HCT116 (cell line): Measurements from ENCODE around the gene C1QTNF4. TPM values are rescaled to one million over a fixed set of nuclear protein-coding genes. Genes with fewer than 3 reads are reported as not detected.

Experiments
- ATAC-seq: fragments of 200-7000 bp; cut with Tn5 transposase; 2 replicates; pipeline ENCODE4 v1.9.1; 2020; ENCODE audit warnings: mild to moderate bottlenecking, moderate library complexity
- BruUV-seq: library from RNA; stranded (reverse); fragments of 400-500 nt; replicated peaks from 2 replicates; lab custom pipeline; 2021; lab: Mats Ljungman, UMichigan
- CTCF ChIA-PET: fragments of 300-600 bp; sonication (Branson Sonifier 250); formaldehyde crosslinking; loops from one replicate; lab custom pipeline; 2021; ENCODE audit warnings: antibody characterized with exemption; lab: Charles Lee
- POLR2A ChIA-PET: fragments of 300-600, 350-600 bp; sonication (Branson Sonifier 250); formaldehyde crosslinking; loops from one replicate; lab custom pipeline; 2021; ENCODE audit warnings: antibody characterized with exemption; lab: Charles Lee
- RAD21 ChIA-PET, 2 experiments: fragments of 300-600 bp; sonication (Branson Sonifier 250); formaldehyde crosslinking; loops; one replicate each; lab custom pipeline; 2023; ENCODE audit warnings: low total read pairs in 2 of 2; ENCODE audit not compliant: uncharacterized antibody in 2 of 2, unreplicated experiment in 2 of 2, low non-redundant PET in 1 of 2; lab: Charles Lee
- DNase-seq: peaks from one replicate; pipeline ENCODE4 v3.0.0-alpha.2; 2010; ENCODE audit warnings: low read depth, low spot score
- H2AFZ ChIP-seq: fragments of 200-600 bp; shearing (Covaris generic), sonication (generic); 2 replicates; pipeline ENCODE4 v1.6.1; 2017; ENCODE audit warnings: low read depth, mixed run types, mixed read lengths, antibody characterized with exemption, low read length; ENCODE audit not compliant: poor library complexity, severe bottlenecking
- H3K27ac ChIP-seq: 2 replicates; pipeline ENCODE4 v1.5.1; 2012; ENCODE audit warnings: low read depth, low read length
- H3K27me3 ChIP-seq: fragments of 200-600 bp; sonication (generic); 2 replicates; pipeline ENCODE4 v1.6.1; 2016; ENCODE audit warnings: mixed run types, low read length, mixed read lengths; ENCODE audit not compliant: insufficient read depth
- H3K36me3 ChIP-seq, 2 experiments: fragments of 200-500 bp in 1 of 2; fragments of 200-600 bp in 1 of 2; sonication (Bioruptor generic) in 1 of 2; sonication (generic) in 1 of 2; 2 replicates each; pipeline versions ENCODE4 v1.5.1 to v1.6.1; 2014 to 2016; ENCODE audit warnings: low read length in 2 of 2, inconsistent platforms in 1 of 2, mixed read lengths in 1 of 2, mixed run types in 1 of 2; ENCODE audit not compliant: insufficient read depth in 2 of 2, control insufficient read depth in 1 of 2
- H3K4me1 ChIP-seq, 2 experiments: fragments of 200-600 bp in 1 of 2; sonication (generic) in 1 of 2; 2 replicates each; pipeline versions ENCODE4 v1.5.1 to v1.6.1; 2012 to 2017; ENCODE audit warnings: low read length in 2 of 2, inconsistent platforms in 1 of 2, mild to moderate bottlenecking in 1 of 2, mixed read lengths in 1 of 2, mixed run types in 1 of 2, moderate library complexity in 1 of 2; ENCODE audit not compliant: insufficient read depth in 2 of 2, control insufficient read depth in 1 of 2
- H3K4me2 ChIP-seq: fragments of 200-600 bp; sonication (generic); 2 replicates; pipeline ENCODE4 v1.6.1; 2017; ENCODE audit warnings: mixed run types, low read length, mixed read lengths
- H3K4me3 ChIP-seq, 2 experiments: fragments of 200-600 bp in 1 of 2; sonication (generic) in 1 of 2; replicated peaks in 1 of 2; 2 replicates each; pipeline ENCODE4 v1.5.1; 2011 to 2016; ENCODE audit warnings: low read length in 2 of 2, control low read depth in 1 of 2, low read depth in 1 of 2, mild to moderate bottlenecking in 1 of 2, mixed read lengths in 1 of 2, mixed run types in 1 of 2
- H3K79me2 ChIP-seq: fragments of 200-600 bp; sonication (generic); 2 replicates; pipeline ENCODE4 v1.6.1; 2017; ENCODE audit warnings: mild to moderate bottlenecking, mixed run types, low read length, moderate library complexity, mixed read lengths; ENCODE audit not compliant: insufficient read depth
- H3K9ac ChIP-seq: fragments of 200-600 bp; sonication (generic); 2 replicates; pipeline ENCODE4 v1.6.1; 2016; ENCODE audit warnings: low read length, mixed read lengths
- H3K9me2 ChIP-seq: fragments of 200-600 bp; sonication (generic), shearing (Covaris generic); 2 replicates; pipeline ENCODE4 v1.6.1; 2017; ENCODE audit warnings: mixed run types, mild to moderate bottlenecking, moderate library complexity; ENCODE audit not compliant: insufficient read depth
- H3K9me3 ChIP-seq, 2 experiments: fragments of 200-500 bp in 1 of 2; fragments of 200-600 bp in 1 of 2; sonication (Bioruptor generic) in 1 of 2; sonication (generic) in 1 of 2; 2 replicates each; pipeline ENCODE4 v1.6.1; 2014 to 2017; ENCODE audit warnings: low read length in 2 of 2, mixed read lengths in 2 of 2, inconsistent platforms in 1 of 2, low read depth in 1 of 2, mild to moderate bottlenecking in 1 of 2, mixed run types in 1 of 2, moderate library complexity in 1 of 2; ENCODE audit not compliant: control insufficient read depth in 1 of 2, insufficient read depth in 1 of 2
- H4K20me1 ChIP-seq: fragments of 200-600 bp; sonication (generic), shearing (Covaris generic); 2 replicates; pipeline ENCODE4 v1.6.1; 2017; ENCODE audit warnings: mixed run types, mild to moderate bottlenecking, moderate library complexity; ENCODE audit not compliant: insufficient read depth
- EGR1 ChIP-seq: IDR thresholded peaks from 2 replicates; pipeline ENCODE4 v1.6.1; 2012; ENCODE audit warnings: low read depth
- ELF1 ChIP-seq: IDR thresholded peaks from 2 replicates; pipeline ENCODE4 v1.6.1; 2012; ENCODE audit warnings: low read depth, borderline replicate concordance
- EZH2 ChIP-seq: fragments of 200-600 bp; sonication (generic); IDR thresholded peaks from 2 replicates; pipeline ENCODE4 v1.6.1; 2017; ENCODE audit warnings: antibody characterized with exemption, mixed run types
- POLR2A ChIP-seq: IDR thresholded peaks from 2 replicates; pipeline ENCODE4 v1.7.0; 2011; ENCODE audit warnings: borderline replicate concordance; ENCODE audit not compliant: insufficient read depth, insufficient read length; ENCODE audit errors: extremely low read depth
- SP1 ChIP-seq: IDR thresholded peaks from 2 replicates; pipeline ENCODE4 v1.6.1; 2012; ENCODE audit warnings: low read depth
- TCF7L2 ChIP-seq: IDR thresholded peaks from 2 replicates; pipeline ENCODE4 v1.7.0; 2011; ENCODE audit warnings: borderline replicate concordance, inconsistent platforms; ENCODE audit not compliant: insufficient read depth, insufficient read length; ENCODE audit errors: extremely low read depth
- ZNF274 ChIP-seq: fragments of 200-500 bp; sonication (Bioruptor generic); IDR thresholded peaks from 2 replicates; pipeline ENCODE4 v1.6.1; 2014; ENCODE audit warnings: mild to moderate bottlenecking, low read depth, low read length, inconsistent platforms
- intact Hi-C: fragments of 100-400 bp; cut with micrococcal nuclease; formaldehyde crosslinking; loops from 2 replicates; pipeline ENCODE4 v1.10.0; 2022
- total RNA-seq: library from RNA; stranded (reverse); gene quantifications from one replicate; pipeline ENCODE4 v1.2.1, GENCODE V29; 2021; ENCODE audit not compliant: unreplicated experiment
- TF ChIP-seq, protein P1 (sequence below): IDR thresholded peaks from 2 replicates; pipeline ENCODE4 v1.6.1; 2012
- TF ChIP-seq, protein P2 (sequence below): IDR thresholded peaks from 2 replicates; pipeline ENCODE4 v1.6.1; 2012; ENCODE audit warnings: low read depth
- TF ChIP-seq, protein P3 (sequence below): IDR thresholded peaks from 2 replicates; pipeline ENCODE4 v1.6.1; 2011; ENCODE audit warnings: mild to moderate bottlenecking, low read length, moderate library complexity; ENCODE audit not compliant: insufficient replicate concordance; ENCODE audit errors: extremely low read depth

Gene C1QTNF4
- total RNA-seq, 1 experiment from 2014 or later: 0.34 TPM

DNA sequence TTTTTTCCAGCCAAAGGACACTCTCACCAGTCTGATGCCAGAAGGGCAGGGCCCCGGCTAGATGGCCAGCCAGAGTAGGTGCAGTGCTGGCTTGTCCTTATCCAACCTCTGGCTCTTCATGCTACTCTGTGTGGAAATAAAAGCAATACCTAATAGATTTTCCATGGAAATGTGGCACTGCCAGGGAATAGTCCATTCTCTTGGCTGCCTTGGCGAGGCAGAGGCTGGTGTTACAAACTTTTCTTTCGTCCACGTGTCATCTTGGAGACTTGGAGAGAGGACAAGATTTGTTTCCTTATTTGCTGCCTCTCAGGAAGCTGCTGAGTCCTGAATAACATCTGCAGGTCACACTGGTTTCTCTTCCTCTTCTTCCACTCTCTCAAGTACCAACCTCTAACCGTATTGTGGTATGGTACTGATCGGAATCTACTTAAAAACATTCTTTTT, 17.2 kb upstream of the C1QTNF4 start (continued):
- TF ChIP-seq POLR2A: no peak
- TF ChIP-seq, protein P1, sequence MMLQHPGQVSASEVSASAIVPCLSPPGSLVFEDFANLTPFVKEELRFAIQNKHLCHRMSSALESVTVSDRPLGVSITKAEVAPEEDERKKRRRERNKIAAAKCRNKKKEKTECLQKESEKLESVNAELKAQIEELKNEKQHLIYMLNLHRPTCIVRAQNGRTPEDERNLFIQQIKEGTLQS: no peak
- TF ChIP-seq, protein P2, sequence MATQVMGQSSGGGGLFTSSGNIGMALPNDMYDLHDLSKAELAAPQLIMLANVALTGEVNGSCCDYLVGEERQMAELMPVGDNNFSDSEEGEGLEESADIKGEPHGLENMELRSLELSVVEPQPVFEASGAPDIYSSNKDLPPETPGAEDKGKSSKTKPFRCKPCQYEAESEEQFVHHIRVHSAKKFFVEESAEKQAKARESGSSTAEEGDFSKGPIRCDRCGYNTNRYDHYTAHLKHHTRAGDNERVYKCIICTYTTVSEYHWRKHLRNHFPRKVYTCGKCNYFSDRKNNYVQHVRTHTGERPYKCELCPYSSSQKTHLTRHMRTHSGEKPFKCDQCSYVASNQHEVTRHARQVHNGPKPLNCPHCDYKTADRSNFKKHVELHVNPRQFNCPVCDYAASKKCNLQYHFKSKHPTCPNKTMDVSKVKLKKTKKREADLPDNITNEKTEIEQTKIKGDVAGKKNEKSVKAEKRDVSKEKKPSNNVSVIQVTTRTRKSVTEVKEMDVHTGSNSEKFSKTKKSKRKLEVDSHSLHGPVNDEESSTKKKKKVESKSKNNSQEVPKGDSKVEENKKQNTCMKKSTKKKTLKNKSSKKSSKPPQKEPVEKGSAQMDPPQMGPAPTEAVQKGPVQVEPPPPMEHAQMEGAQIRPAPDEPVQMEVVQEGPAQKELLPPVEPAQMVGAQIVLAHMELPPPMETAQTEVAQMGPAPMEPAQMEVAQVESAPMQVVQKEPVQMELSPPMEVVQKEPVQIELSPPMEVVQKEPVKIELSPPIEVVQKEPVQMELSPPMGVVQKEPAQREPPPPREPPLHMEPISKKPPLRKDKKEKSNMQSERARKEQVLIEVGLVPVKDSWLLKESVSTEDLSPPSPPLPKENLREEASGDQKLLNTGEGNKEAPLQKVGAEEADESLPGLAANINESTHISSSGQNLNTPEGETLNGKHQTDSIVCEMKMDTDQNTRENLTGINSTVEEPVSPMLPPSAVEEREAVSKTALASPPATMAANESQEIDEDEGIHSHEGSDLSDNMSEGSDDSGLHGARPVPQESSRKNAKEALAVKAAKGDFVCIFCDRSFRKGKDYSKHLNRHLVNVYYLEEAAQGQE: no peak

DNA sequence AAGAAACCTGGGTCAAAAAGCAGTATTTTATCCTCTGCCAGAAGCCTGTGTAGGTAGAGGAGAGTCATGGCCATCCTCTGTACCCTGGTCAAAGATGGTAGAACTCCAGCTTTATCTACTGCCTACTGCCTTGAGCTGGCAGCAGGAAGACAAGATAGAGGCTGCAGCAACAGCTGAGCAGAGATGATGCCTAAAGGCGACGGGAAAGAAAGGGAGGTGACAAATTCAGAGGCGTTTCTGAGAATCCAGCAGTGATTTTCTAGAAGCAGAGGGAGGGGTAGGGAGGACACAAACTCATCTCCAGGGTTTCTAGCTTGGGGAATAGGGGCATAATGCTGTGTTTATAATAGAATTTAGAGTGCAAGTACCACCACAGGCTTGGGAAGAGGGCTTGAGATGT, 15.5 kb upstream of the C1QTNF4 start:
- ATAC-seq (no peak), DNase-seq (no peak)
- Histone ChIP-seq H3K4me1 (no peaks in the 10 kb centered on the region), H4K20me1 (no peaks in the 10 kb centered on the region), H3K36me3 (no peaks in the 10 kb centered on the region), H3K9me2 (no peaks in the 10 kb centered on the region), H3K79me2 (no peaks in the 10 kb centered on the region), H2AFZ (no peak overlapping the region)
- TF ChIP-seq POLR2A (no peak), TCF7L2 (no peak), SP1 (no peak), ZNF274 (no peak), ELF1 (no peak), EGR1 (no peak), EZH2 (no peak)
- TF ChIP-seq, protein P3, sequence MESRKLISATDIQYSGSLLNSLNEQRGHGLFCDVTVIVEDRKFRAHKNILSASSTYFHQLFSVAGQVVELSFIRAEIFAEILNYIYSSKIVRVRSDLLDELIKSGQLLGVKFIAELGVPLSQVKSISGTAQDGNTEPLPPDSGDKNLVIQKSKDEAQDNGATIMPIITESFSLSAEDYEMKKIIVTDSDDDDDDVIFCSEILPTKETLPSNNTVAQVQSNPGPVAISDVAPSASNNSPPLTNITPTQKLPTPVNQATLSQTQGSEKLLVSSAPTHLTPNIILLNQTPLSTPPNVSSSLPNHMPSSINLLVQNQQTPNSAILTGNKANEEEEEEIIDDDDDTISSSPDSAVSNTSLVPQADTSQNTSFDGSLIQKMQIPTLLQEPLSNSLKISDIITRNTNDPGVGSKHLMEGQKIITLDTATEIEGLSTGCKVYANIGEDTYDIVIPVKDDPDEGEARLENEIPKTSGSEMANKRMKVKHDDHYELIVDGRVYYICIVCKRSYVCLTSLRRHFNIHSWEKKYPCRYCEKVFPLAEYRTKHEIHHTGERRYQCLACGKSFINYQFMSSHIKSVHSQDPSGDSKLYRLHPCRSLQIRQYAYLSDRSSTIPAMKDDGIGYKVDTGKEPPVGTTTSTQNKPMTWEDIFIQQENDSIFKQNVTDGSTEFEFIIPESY: no peak
- TF ChIP-seq, protein P1: no peak
- TF ChIP-seq, all 23 proteins: peak for 0
- Histone ChIP-seq H3K4me3 (no peak overlapping the region), H3K9ac (no peak overlapping the region), H3K27me3 (no peaks in the 10 kb centered on the region; the same call in 1 of the 2 replicates), H3K27ac (no peak overlapping the region), H3K4me2 (no peak overlapping the region), H3K9me3 (no peaks in the 10 kb centered on the region)
- ChIA-PET CTCF (interaction anchor here (0.7 kb wide), 1 partner anchor 38 kb away, joined by 3 read pairs; no protein-coding TSS in a partner anchor), POLR2A (no interaction called here), RAD21 (no interaction called here)
- no TSS peak for BruUV-seq
- intact Hi-C loops: loop anchor here (10.0 kb wide), 1 partner anchor 145 kb away; no protein-coding TSS in a partner anchor
